ENCODE data around the gene CALN1. TPM values are rescaled to one million over a fixed set of nuclear protein-coding genes. Genes with fewer than 3 reads are reported as not detected.

The CALN1 gene
- total RNA-seq, 1 donor from 2014 or later, result 1.9 TPM

DNA sequence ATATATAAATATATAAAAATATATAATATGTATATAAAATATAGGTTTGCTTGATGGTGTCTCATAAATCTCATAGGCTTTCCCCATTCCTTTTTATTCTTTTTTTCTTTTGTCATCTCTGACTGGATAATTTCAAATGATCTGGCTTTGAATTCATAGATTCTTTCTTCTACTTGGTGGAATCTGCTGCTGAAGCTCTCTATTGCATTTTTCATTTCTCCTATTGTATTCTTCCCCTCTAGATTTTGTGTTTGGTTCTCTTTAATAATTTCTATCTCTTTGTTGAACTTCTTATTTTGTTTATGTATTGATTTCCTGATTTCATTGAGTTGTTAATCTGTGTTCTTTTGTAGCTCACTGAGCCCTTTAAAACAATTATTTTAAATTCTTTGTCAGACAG is 650.8 kb downstream of the CALN1 start:
- H3K36me3 Mint-ChIP-seq, result no peaks in the 10 kb centered on the region
- DNase-seq (ENCODE audit: extremely low spot score, unreplicated experiment), result no peak
- no peak overlapping the region for H3K4me3 Mint-ChIP-seq

DNA sequence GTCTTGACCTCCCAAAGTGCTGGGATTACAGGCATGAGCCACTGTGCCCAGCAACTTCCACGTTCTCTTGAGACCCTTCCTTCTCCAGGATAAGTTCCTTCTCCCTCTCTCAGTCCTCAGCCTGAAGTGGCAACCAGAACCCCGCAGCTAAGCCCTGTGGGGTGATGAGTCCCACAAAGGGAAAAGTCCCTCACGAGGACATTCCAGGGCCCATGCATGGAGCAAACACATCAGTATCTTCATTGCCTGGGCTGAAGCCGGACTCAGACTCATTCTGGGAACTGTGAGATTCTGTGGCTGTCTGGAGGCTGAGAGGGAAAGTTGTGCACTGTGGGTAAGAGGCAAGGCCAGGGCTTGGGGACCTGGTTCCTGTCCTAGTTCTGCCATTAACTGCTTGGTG is 657.3 kb downstream of the CALN1 start:
- no peak for DNase-seq (ENCODE audit: extremely low spot score, unreplicated experiment)

More for the DNA sequence above, 650.8 kb downstream of the CALN1 start:
- no peaks in the 10 kb centered on the region for H3K27me3 Mint-ChIP-seq
- TF ChIP-seq, protein P1, sequence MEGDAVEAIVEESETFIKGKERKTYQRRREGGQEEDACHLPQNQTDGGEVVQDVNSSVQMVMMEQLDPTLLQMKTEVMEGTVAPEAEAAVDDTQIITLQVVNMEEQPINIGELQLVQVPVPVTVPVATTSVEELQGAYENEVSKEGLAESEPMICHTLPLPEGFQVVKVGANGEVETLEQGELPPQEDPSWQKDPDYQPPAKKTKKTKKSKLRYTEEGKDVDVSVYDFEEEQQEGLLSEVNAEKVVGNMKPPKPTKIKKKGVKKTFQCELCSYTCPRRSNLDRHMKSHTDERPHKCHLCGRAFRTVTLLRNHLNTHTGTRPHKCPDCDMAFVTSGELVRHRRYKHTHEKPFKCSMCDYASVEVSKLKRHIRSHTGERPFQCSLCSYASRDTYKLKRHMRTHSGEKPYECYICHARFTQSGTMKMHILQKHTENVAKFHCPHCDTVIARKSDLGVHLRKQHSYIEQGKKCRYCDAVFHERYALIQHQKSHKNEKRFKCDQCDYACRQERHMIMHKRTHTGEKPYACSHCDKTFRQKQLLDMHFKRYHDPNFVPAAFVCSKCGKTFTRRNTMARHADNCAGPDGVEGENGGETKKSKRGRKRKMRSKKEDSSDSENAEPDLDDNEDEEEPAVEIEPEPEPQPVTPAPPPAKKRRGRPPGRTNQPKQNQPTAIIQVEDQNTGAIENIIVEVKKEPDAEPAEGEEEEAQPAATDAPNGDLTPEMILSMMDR (conservative IDR thresholded peaks at IDR 0.05), result no peak
- H3K27ac Mint-ChIP-seq, result no peak overlapping the region
- H3K4me1 Mint-ChIP-seq (ENCODE audit: unreplicated experiment), result no peaks in the 10 kb centered on the region
- no peaks in the 10 kb centered on the region for H3K9me3 Mint-ChIP-seq

DNA sequence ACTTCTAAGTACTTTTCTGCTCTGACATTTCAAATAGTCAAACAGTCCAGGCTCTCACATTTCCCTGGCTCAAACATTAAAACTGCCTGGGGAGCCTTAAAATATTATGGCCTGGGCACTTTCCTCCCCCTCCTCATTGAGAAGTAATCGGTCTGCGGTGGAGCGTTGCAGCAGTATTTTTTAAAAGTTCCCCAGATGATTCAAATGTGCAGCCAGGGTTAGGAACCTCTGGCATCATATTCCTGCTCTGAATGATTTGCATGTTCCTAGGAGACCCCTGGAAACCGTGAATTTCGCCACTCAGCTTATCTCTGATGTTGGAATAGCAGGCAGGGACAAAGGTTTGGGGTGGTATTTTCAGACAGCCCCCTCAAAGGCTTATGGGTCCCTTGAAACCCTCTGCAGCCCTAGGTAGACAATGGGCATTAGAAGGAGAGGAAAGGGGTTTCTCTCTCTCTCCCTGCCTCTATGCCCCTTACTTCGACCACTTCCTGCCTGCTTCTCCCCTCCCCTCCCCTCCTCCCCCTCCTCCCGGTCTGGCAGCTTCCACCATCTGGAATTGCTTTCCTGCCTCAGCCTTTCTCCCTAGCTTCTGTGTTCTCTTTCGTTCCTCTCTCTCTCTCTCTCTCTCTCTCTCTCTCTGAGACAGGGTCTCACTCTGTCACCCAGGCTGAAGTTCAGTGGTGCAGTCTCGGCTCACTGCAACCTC is 658.0 kb downstream of the CALN1 start:
- Mint-ChIP-seq H3K4me1 (ENCODE audit: unreplicated experiment) (peaks cover 7% of the 10 kb centered on the region), H3K36me3 (no peaks in the 10 kb centered on the region), H3K9me3 (peaks cover 8% of the 10 kb centered on the region), H3K27ac (peak overlapping the region; percentile 39), H3K4me3 (no peak overlapping the region), H3K27me3 (peaks cover 29% of the 10 kb centered on the region)
- DNase-seq (ENCODE audit: extremely low spot score, unreplicated experiment), result no peak
- TF ChIP-seq, protein P1 (conservative IDR thresholded peaks at IDR 0.05), result no peak

More for the DNA sequence above, 657.3 kb downstream of the CALN1 start:
- Mint-ChIP-seq H3K27ac (no peak overlapping the region), H3K4me1 (ENCODE audit: unreplicated experiment) (peaks cover 7% of the 10 kb centered on the region), H3K36me3 (no peaks in the 10 kb centered on the region), H3K9me3 (peaks cover 4% of the 10 kb centered on the region), H3K27me3 (peaks cover 26% of the 10 kb centered on the region), H3K4me3 (no peak overlapping the region)
- TF ChIP-seq, protein P1 (conservative IDR thresholded peaks at IDR 0.05), result no peak

DNA sequence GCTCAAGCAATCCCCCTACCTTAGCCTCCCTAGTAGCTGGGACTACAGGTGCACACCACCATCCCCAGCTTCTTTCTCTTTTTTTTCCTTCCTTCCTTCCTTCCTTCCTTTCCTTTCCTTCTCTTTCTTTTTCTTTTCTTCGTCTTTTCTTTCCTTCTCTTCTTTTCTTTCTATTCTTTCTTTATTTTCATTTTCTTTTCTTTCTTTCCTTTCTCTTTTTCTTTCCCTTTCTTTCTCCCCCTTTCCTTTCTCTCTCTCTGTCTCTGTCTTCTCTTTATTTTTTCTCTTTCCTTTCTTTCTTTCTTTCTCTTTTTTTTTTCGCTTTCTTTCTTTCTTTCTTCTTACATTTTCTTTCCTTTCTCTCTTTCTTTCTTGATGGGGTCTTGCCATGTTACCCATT is 658.9 kb downstream of the CALN1 start:
- Mint-ChIP-seq H3K9me3 (peaks cover 10% of the 10 kb centered on the region), H3K4me1 (ENCODE audit: unreplicated experiment) (peaks cover 7% of the 10 kb centered on the region), H3K4me3 (no peak overlapping the region), H3K36me3 (no peaks in the 10 kb centered on the region), H3K27me3 (peaks cover 33% of the 10 kb centered on the region), H3K27ac (no peak overlapping the region)
- TF ChIP-seq, protein P1 (conservative IDR thresholded peaks at IDR 0.05), result no peak
- DNase-seq (ENCODE audit: extremely low spot score, unreplicated experiment), result no peak

DNA sequence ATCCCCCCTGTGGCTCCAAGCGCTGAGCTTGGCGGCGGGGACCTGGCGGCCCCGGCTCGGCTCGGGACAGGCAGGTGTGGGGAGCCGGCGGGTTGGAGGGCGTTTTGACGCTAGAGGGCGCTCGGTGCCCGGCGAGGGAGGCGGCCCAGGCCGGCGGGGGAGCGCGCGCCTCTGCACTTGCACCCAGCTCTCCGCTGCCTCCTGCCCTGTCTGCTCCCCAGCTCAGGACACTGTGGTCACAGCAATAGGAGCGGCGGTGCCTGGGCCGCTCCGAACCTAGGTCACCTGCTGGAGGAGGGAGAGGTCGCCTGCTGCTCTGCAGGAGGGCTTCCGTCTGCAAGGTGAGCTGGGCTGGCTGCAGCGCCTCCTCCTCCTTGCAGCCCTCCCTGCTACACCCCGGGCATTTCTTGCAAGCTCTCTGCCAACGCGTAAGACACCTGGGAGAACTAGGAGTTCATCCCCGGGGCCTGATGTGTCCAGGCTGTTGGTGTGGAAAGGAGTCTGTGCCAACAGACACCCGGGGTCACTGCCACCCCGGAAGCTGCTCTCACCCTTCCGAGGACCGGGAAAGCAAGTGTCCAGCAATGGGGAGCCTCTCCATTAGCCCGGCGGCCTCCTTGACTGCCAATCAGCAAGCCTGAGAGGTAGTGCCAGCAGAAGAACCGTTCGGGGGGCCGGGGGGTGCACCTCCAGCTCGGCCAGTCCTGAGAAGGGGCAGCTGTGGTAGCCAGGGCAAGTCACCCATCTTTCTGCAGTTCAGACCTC is 659.8 kb downstream of the CALN1 start:
- Mint-ChIP-seq H3K9me3 (peaks cover 10% of the 10 kb centered on the region), H3K27me3 (peaks cover 33% of the 10 kb centered on the region), H3K36me3 (no peaks in the 10 kb centered on the region), H3K4me1 (ENCODE audit: unreplicated experiment) (peaks cover 7% of the 10 kb centered on the region), H3K4me3 (no peak overlapping the region), H3K27ac (no peak overlapping the region)
- TF ChIP-seq, protein P1 (conservative IDR thresholded peaks at IDR 0.05), result peak; percentile 95
- DNase-seq (ENCODE audit: extremely low spot score, unreplicated experiment), result peak; percentile 85

Data from type B pancreatic cell (in vitro differentiated cells).